IMR-90 (cell line): Measurements from ENCODE around the gene CAVIN2. TPM values are rescaled to one million over a fixed set of nuclear protein-coding genes. Genes with fewer than 3 reads are reported as not detected.

Experiments
- ATAC-seq: fragments of 200-7000 bp; cut with Tn5 transposase; 2 replicates; pipeline ENCODE4 v1.9.1; 2020; ENCODE audit warnings: low read depth, mild to moderate bottlenecking, moderate library complexity
- BruUV-seq: library from RNA; stranded (reverse); fragments of 400-500 nt; replicated peaks from 2 replicates; lab custom pipeline; 2021; lab: Mats Ljungman, UMichigan
- CTCF ChIA-PET: fragments of 300-600 bp; formaldehyde crosslinking; extraction: SDS; loops from one replicate; lab custom pipeline; 2021; ENCODE audit warnings: antibody characterized with exemption; lab: Yijun Ruan, JAX
- POLR2A ChIA-PET: fragments of 300-600 bp; sonication (Branson Sonifier 250); formaldehyde crosslinking; loops from one replicate; lab custom pipeline; 2022; ENCODE audit warnings: antibody characterized with exemption; ENCODE audit not compliant: unreplicated experiment; lab: Charles Lee
- DNase-seq: peaks from one replicate; pipeline ENCODE4 v3.0.0; 2013
- H2AFZ ChIP-seq: replicated peaks from 2 replicates; pipeline ENCODE3; 2013; ENCODE audit warnings: low read length, mild to moderate bottlenecking; ENCODE audit not compliant: poor library complexity
- H2AK5ac ChIP-seq: 2 replicates; pipeline ENCODE4 v1.6.1; 2013; ENCODE audit warnings: low read depth, low read length, inconsistent platforms
- H2AK9ac ChIP-seq: replicated peaks from 2 replicates; pipeline ENCODE3; 2013; ENCODE audit warnings: mild to moderate bottlenecking, low read depth, low read length, moderate library complexity; ENCODE audit not compliant: poor library complexity
- H2BK120ac ChIP-seq: 2 replicates; pipeline ENCODE4 v1.6.1; 2013; ENCODE audit warnings: low read depth, low read length, inconsistent platforms
- H2BK15ac ChIP-seq: 3 replicates; pipeline ENCODE4 v1.6.1; 2013; ENCODE audit warnings: low read depth, low read length, inconsistent platforms
- H2BK20ac ChIP-seq: 2 replicates; pipeline ENCODE4 v1.6.1; 2013; ENCODE audit warnings: low read depth, mild to moderate bottlenecking, inconsistent platforms, low read length, moderate library complexity
- H2BK5ac ChIP-seq: 2 replicates; pipeline ENCODE4 v1.6.1; 2013; ENCODE audit warnings: mild to moderate bottlenecking, low read depth, low read length, inconsistent platforms; ENCODE audit not compliant: poor library complexity, severe bottlenecking
- H3K14ac ChIP-seq: replicated peaks from 2 replicates; pipeline ENCODE4 v1.6.1; 2013; ENCODE audit warnings: low read depth, low read length, inconsistent platforms
- H3K18ac ChIP-seq: 2 replicates; pipeline ENCODE4 v1.6.1; 2013; ENCODE audit warnings: low read depth, low read length, control low read depth
- H3K23ac ChIP-seq: 2 replicates; pipeline ENCODE4 v1.6.1; 2013; ENCODE audit warnings: low read depth, low read length, inconsistent platforms
- H3K27ac ChIP-seq: 2 replicates; pipeline ENCODE4 v1.5.1; 2013; ENCODE audit warnings: mild to moderate bottlenecking, control low read depth, low read length; ENCODE audit not compliant: insufficient read depth
- H3K27me3 ChIP-seq: 2 replicates; pipeline ENCODE4 v1.6.1; 2013; ENCODE audit warnings: low read length; ENCODE audit not compliant: control insufficient read depth, insufficient read depth
- H3K36me3 ChIP-seq: 2 replicates; pipeline ENCODE4 v1.6.1; 2013; ENCODE audit warnings: low read length, mixed read lengths; ENCODE audit not compliant: control insufficient read depth, insufficient read depth
- H3K4ac ChIP-seq: 2 replicates; pipeline ENCODE4 v1.6.1; 2013; ENCODE audit warnings: low read depth, low read length, inconsistent platforms
- H3K4me1 ChIP-seq: 2 replicates; pipeline ENCODE4 v1.6.1; 2013; ENCODE audit warnings: low read length, mixed read lengths; ENCODE audit not compliant: control insufficient read depth, insufficient read depth
- H3K4me2 ChIP-seq: 2 replicates; pipeline ENCODE4 v1.6.1; 2013; ENCODE audit warnings: low read depth, mild to moderate bottlenecking, control low read depth, low read length, moderate library complexity
- H3K4me3 ChIP-seq: 2 replicates; pipeline ENCODE4 v1.5.1; 2013; ENCODE audit warnings: low read depth, mild to moderate bottlenecking, control low read depth, low read length, moderate library complexity; ENCODE audit not compliant: insufficient read depth
- H3K56ac ChIP-seq: 2 replicates; pipeline ENCODE4 v1.6.1; 2013; ENCODE audit warnings: low read length, inconsistent platforms; ENCODE audit not compliant: insufficient read depth; ENCODE audit errors: extremely low read depth
- H3K79me1 ChIP-seq, 2 experiments: 2 replicates each; pipeline ENCODE4 v1.6.1; 2013; ENCODE audit warnings: low read length in 2 of 2, inconsistent platforms in 1 of 2, low read depth in 1 of 2
- H3K9ac ChIP-seq: 2 replicates; pipeline ENCODE4 v1.6.1; 2013; ENCODE audit warnings: low read depth, low read length, control low read depth
- H3K9me1 ChIP-seq: 2 replicates; pipeline ENCODE4 v1.6.1; 2013; ENCODE audit warnings: low read length, inconsistent platforms; ENCODE audit not compliant: insufficient read depth
- H3K9me3 ChIP-seq: 2 replicates; pipeline ENCODE4 v1.6.1; 2013; ENCODE audit warnings: low read length; ENCODE audit not compliant: control insufficient read depth, insufficient read depth
- H4K20me1 ChIP-seq: 2 replicates; pipeline ENCODE4 v1.6.1; 2013; ENCODE audit warnings: low read length, inconsistent platforms; ENCODE audit not compliant: insufficient read depth
- H4K5ac ChIP-seq: 2 replicates; pipeline ENCODE4 v1.6.1; 2013; ENCODE audit warnings: mild to moderate bottlenecking, low read depth, low read length, control low read depth
- H4K8ac ChIP-seq, 2 experiments: 2 replicates each; pipeline ENCODE4 v1.6.1; 2013; ENCODE audit warnings: low read depth in 2 of 2, low read length in 2 of 2, control low read depth in 1 of 2, inconsistent platforms in 1 of 2
- H4K91ac ChIP-seq: 2 replicates; pipeline ENCODE4 v1.6.1; 2013; ENCODE audit warnings: low read depth, low read length, inconsistent platforms; ENCODE audit not compliant: insufficient read depth
- MXI1 ChIP-seq: IDR thresholded peaks from 2 replicates; pipeline ENCODE4 v1.6.1; 2012; ENCODE audit warnings: low read depth, mild to moderate bottlenecking, low read length, moderate library complexity, borderline replicate concordance
- WGBS, 2 experiments: methylation state at CpG; one replicate each; pipeline versions ENCODE4 v1.1.5 to v1.1.7; 2013; ENCODE audit warnings: missing lambda C conversion rate in 2 of 2; ENCODE audit not compliant: insufficient read length in 1 of 2; ENCODE audit errors: extremely low coverage in 2 of 2; 5-methylcytosine and 5-hydroxymethylcytosine counted together
- dilution Hi-C: fragments of 300-500 bp; cut with HindIII; formaldehyde crosslinking; loops from one replicate; pipeline ENCODE4 v1.14.3; 2018; ENCODE audit warnings: low sequenced_read_pairs; ENCODE audit not compliant: unreplicated experiment
- in situ Hi-C: fragments of 300-500 bp; cut with MboI; formaldehyde crosslinking; loops from 3 replicates; pipeline ENCODE4 v1.14.3; 2019; ENCODE audit warnings: low sequenced_read_pairs, inconsistent platforms, mixed read lengths
- intact Hi-C: fragments of 100-400 bp; cut with micrococcal nuclease; formaldehyde crosslinking; loops from 2 replicates; pipeline ENCODE4 v1.10.0; 2022
- polyA plus RNA-seq, 3 experiments: library from polyadenylated mRNA; depleted of rRNA; stranded (reverse); fragments of >200 nt; gene quantifications; 2 replicates each; pipeline ENCODE4 v1.2.3, GENCODE V29; 2012; ENCODE audit warnings: low replicate concordance in 1 of 3
- total RNA-seq: library from RNA; depleted of rRNA; stranded (reverse); fragments of >200 nt; gene quantifications from 2 replicates; pipeline ENCODE4 v1.2.3, GENCODE V29; 2012

Gene CAVIN2
- total and polyA plus RNA-seq, 2 of the 4 experiments (the other 2 are of a cell fraction), result 7.7 to 11.5 TPM

DNA sequence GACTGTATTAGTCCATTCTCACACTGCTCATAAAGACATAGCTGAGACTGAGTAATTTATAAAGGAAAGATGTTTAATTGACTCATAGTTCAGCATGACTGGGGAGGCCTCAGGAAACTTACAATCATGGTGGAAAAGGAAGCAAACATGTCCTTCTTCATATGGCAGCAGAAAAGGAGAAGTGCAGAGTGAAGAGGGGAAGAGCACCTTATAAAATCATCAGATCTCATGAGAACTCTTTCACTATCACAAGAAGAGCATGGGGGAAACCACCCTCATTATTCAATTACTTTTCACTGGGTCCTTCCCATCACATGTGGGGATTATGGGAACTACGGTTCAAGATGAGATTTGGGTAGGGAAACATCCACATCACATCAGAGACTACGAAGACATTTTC, 43.0 kb upstream of the CAVIN2 start:
- Histone ChIP-seq H3K18ac (no peak overlapping the region), H2BK120ac (no peak overlapping the region), H3K9me1 (peaks cover 3% of the 10 kb centered on the region; the same call in 1 of the 2 replicates), H4K91ac (no peak overlapping the region), H4K20me1 (no peaks in the 10 kb centered on the region), H3K27me3 (no peaks in the 10 kb centered on the region), H3K23ac (no peak overlapping the region), H3K4me2 (no peak overlapping the region), H3K14ac (no peak overlapping the region), H3K4ac (no peak overlapping the region), H2AK5ac (no peak overlapping the region), H4K8ac (no peak overlapping the region), H3K4me3 (no peak overlapping the region), H3K56ac (no peak overlapping the region), H2BK5ac (no peak overlapping the region), H2BK20ac (no peak overlapping the region), H3K36me3 (no peaks in the 10 kb centered on the region), H3K27ac (no peak overlapping the region), H3K79me1 (no peaks in the 10 kb centered on the region), H3K9ac (no peak overlapping the region), H2BK15ac (no peak overlapping the region), H2AK9ac (no peak overlapping the region), H4K5ac (no peak overlapping the region), H3K9me3 (no peaks in the 10 kb centered on the region; the same call in 1 of the 2 replicates), H3K4me1 (peaks cover 2% of the 10 kb centered on the region), H2AFZ (no peak overlapping the region)
- DNase-seq (no peak), ATAC-seq (no peak)
- no CpG with 5 or more reads among the region's 2 CpGs for WGBS, 2 experiments
- in situ Hi-C loops (no loop called here), intact Hi-C loops (no loop called here), dilution Hi-C loops (no loop called here)
- no peak for TF ChIP-seq MXI1
- POLR2A ChIA-PET, result no interaction called here
- CTCF ChIA-PET, result no interaction called here
- no TSS peak for BruUV-seq
